ENCODE data around the gene VWF.

Gene VWF

DNA sequence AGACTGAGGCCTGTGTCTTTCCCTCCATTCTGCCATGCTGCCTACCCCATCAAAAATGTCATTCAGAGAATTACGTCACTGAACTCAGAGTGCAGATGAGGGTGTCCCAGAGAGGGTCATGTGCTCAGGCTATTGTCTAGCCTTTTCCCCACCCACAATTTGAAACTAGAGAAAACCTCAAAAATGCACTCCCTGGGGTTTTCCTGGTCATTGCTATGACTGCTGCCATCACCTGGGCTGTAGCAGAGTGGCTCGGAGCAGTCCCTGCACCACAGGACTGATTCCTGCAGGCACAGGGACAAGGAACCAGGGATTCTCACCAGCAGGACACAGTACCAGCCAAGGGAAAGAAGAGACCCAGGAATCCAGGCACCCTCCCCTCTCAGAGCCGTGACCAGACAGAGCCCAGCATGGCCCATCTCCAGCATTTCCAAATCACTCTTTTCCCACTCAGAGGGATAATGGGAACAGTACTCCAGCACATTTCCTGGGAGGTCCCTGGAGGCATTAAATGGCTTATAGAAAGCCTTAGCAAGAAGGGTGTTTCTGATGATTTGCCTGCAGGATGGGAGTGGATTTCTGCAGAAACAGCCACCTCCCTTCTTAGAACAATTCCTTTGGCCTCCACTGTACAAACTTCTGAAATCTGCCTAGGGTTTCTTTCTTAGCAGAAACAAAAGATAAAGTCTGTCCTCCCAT is 45.9 kb downstream of the VWF start:
- no peaks in the 10 kb centered on the region for H3K9me2 ChIP-seq (ENCODE audit: low read depth, low read length)
- no peaks in the 10 kb centered on the region for H3K27me3 ChIP-seq (ENCODE audit: insufficient read depth, low read length)
- no peak overlapping the region for H3K4me3 ChIP-seq (ENCODE audit: low read depth, low read length, poor library complexity, severe bottlenecking)
- no peak overlapping the region for H3K9ac ChIP-seq (ENCODE audit: low read length)
- H2AFZ ChIP-seq (ENCODE audit: low read length) = no peak overlapping the region
- no peaks in the 10 kb centered on the region for H4K20me1 ChIP-seq (ENCODE audit: insufficient read depth, low read length)
- H3K4me1 ChIP-seq (ENCODE audit: insufficient read depth, low read length, severe bottlenecking) = no peaks in the 10 kb centered on the region
- TF ChIP-seq, protein P1, sequence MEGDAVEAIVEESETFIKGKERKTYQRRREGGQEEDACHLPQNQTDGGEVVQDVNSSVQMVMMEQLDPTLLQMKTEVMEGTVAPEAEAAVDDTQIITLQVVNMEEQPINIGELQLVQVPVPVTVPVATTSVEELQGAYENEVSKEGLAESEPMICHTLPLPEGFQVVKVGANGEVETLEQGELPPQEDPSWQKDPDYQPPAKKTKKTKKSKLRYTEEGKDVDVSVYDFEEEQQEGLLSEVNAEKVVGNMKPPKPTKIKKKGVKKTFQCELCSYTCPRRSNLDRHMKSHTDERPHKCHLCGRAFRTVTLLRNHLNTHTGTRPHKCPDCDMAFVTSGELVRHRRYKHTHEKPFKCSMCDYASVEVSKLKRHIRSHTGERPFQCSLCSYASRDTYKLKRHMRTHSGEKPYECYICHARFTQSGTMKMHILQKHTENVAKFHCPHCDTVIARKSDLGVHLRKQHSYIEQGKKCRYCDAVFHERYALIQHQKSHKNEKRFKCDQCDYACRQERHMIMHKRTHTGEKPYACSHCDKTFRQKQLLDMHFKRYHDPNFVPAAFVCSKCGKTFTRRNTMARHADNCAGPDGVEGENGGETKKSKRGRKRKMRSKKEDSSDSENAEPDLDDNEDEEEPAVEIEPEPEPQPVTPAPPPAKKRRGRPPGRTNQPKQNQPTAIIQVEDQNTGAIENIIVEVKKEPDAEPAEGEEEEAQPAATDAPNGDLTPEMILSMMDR (IDR thresholded peaks at IDR 0.05; ENCODE audit: low read length) = no peak
- no peak for TF ChIP-seq EZH2 (IDR thresholded peaks at IDR 0.05; ENCODE audit: borderline replicate concordance, low read length)
- no peaks in the 10 kb centered on the region for H3K36me3 ChIP-seq (ENCODE audit: insufficient read depth, low read length)
- H3K27ac ChIP-seq (ENCODE audit: low read depth, low read length, poor library complexity, severe bottlenecking) = no peak overlapping the region
- no peaks in the 10 kb centered on the region for H3K79me2 ChIP-seq (ENCODE audit: insufficient read depth, low read length)
- no peaks in the 10 kb centered on the region for H3K9me3 ChIP-seq (ENCODE audit: low read length)
- no peak overlapping the region for H3K4me2 ChIP-seq (ENCODE audit: low read length)
- H3F3A ChIP-seq (ENCODE audit: insufficient read depth, low read length) = no peaks in the 10 kb centered on the region

DNA sequence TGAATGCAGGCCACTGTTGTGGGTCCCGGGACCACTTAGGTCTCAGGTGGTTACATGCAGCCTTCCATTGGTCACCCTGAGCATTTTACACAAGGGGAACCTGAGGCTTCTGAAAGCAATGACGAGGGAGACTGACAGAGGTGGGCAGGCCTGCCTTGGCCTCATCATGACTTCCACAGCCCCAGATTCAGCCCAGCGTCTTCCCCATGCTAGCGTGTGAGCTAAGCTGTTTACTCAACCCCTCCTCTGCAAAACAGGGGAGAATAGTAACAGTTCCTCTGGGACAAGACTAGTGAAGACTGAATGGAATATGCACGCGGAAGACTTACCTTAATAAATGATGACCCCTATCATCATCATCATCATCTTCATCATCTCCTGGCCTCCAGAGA is 46.8 kb downstream of the VWF start:
- Histone ChIP-seq H2AFZ (ENCODE audit: low read length) (no peak overlapping the region), H3K9me3 (ENCODE audit: low read length) (no peaks in the 10 kb centered on the region), H3K79me2 (ENCODE audit: insufficient read depth, low read length) (no peaks in the 10 kb centered on the region), H3K4me2 (ENCODE audit: low read length) (no peak overlapping the region), H3K4me3 (ENCODE audit: low read depth, low read length, poor library complexity, severe bottlenecking) (no peak overlapping the region), H3K27ac (ENCODE audit: low read depth, low read length, poor library complexity, severe bottlenecking) (no peak overlapping the region), H3K9me2 (ENCODE audit: low read depth, low read length) (no peaks in the 10 kb centered on the region), H4K20me1 (ENCODE audit: insufficient read depth, low read length) (no peaks in the 10 kb centered on the region), H3K36me3 (ENCODE audit: insufficient read depth, low read length) (no peaks in the 10 kb centered on the region), H3F3A (ENCODE audit: insufficient read depth, low read length) (no peaks in the 10 kb centered on the region), H3K4me1 (ENCODE audit: insufficient read depth, low read length, severe bottlenecking) (no peaks in the 10 kb centered on the region), H3K27me3 (ENCODE audit: insufficient read depth, low read length) (no peaks in the 10 kb centered on the region), H3K9ac (ENCODE audit: low read length) (no peak overlapping the region)
- TF ChIP-seq, protein P1 (IDR thresholded peaks at IDR 0.05; ENCODE audit: low read length) = no peak
- no peak for TF ChIP-seq EZH2 (IDR thresholded peaks at IDR 0.05; ENCODE audit: borderline replicate concordance, low read length)

DNA sequence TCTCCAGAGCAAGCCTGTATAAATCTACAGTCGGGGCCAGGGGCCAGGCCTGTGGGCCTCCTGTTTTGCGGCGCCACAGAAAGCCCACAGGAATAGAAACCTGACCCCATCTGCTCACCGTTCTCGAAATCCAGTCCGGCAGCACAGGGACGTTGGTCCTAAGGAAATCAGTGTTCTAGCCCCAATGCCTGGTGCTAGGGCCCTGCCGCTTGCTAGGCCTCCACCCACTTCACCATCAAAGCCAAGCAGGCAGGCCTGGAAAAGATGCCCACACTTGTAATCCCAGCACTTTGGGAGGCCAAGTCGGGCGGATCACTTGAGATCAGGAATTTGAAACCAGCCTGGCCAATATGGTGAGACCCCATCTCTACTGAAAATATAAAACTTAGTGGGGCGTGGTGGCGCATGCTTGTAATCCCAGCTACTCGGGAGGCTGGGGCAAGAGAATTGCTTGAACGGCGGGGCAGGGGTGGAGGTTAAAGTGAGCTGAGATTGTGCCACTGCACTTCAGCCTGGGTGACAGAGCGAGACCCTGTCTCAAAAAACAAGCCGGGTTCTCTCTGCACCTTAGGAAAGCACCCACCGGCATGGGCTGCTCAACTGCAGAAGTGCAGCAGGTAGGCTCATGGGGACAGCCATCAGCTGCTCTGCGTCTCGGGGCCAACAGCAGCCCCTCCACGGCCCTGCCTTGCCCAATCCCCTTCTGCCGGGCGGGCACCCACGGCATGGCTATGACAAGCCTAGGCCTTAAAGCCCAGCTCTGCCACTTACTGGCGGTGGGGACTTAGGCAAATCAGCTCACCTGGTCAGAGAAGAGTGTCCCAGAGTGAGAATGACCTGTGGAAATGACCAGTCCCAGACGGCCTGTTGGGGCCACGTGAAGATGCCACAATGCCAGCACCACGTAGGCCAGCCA is 47.4 kb downstream of the VWF start:
- Histone ChIP-seq H3K4me1 (ENCODE audit: insufficient read depth, low read length, severe bottlenecking) (no peaks in the 10 kb centered on the region), H4K20me1 (ENCODE audit: insufficient read depth, low read length) (no peaks in the 10 kb centered on the region), H3K27me3 (ENCODE audit: insufficient read depth, low read length) (no peaks in the 10 kb centered on the region), H3K4me2 (ENCODE audit: low read length) (no peak overlapping the region), H3K36me3 (ENCODE audit: insufficient read depth, low read length) (no peaks in the 10 kb centered on the region), H3K4me3 (ENCODE audit: low read depth, low read length, poor library complexity, severe bottlenecking) (no peak overlapping the region), H3K9ac (ENCODE audit: low read length) (no peak overlapping the region), H3K27ac (ENCODE audit: low read depth, low read length, poor library complexity, severe bottlenecking) (no peak overlapping the region), H3K79me2 (ENCODE audit: insufficient read depth, low read length) (no peaks in the 10 kb centered on the region), H3K9me3 (ENCODE audit: low read length) (no peaks in the 10 kb centered on the region), H2AFZ (ENCODE audit: low read length) (no peak overlapping the region), H3K9me2 (ENCODE audit: low read depth, low read length) (no peaks in the 10 kb centered on the region), H3F3A (ENCODE audit: insufficient read depth, low read length) (no peaks in the 10 kb centered on the region)
- TF ChIP-seq, protein P1 (IDR thresholded peaks at IDR 0.05; ENCODE audit: low read length) = no peak
- no peak for TF ChIP-seq EZH2 (IDR thresholded peaks at IDR 0.05; ENCODE audit: borderline replicate concordance, low read length)

Data from OCI-LY1 (cell line).